HEK293 (cell line): ENCODE data around the gene SLC6A6.
A peak's percentile ranks its signal among the peaks of the same experiment; 100 is the strongest.

Source experiments
- CTCF ChIA-PET: fragments of 350-600 bp; formaldehyde crosslinking; extraction: SDS; loops from one replicate; lab custom pipeline; 2021; ENCODE audit warnings: antibody characterized with exemption; lab: Yijun Ruan, JAX
- POLR2A ChIA-PET: fragments of 300-600 bp; formaldehyde crosslinking; extraction: SDS; loops from one replicate; lab custom pipeline; 2020; ENCODE audit warnings: antibody characterized with exemption, inconsistent platforms; lab: Yijun Ruan, JAX
- H3K27ac ChIP-seq: fragments of 200-500 bp; sonication (Bioruptor generic); 2 replicates; pipeline ENCODE4 v1.5.1; 2014; ENCODE audit warnings: low read depth, low read length, control low read depth, inconsistent platforms; ENCODE audit errors: extremely low read depth
- H3K36me3 ChIP-seq, 2 experiments: fragments of 200-500 bp in 1 of 2; sonication (Bioruptor generic) in 1 of 2; 1 replicate in 1 of 2; 2 replicates in 1 of 2; pipeline ENCODE4 v1.5.1; 2014 to 2017; ENCODE audit warnings: inconsistent platforms in 2 of 2, low read length in 2 of 2; ENCODE audit not compliant: control insufficient read depth in 2 of 2, insufficient read depth in 1 of 2
- H3K4me1 ChIP-seq: fragments of 200-500 bp; sonication (Bioruptor generic); 2 replicates; pipeline ENCODE4 v1.5.1; 2014; ENCODE audit warnings: mild to moderate bottlenecking, low read length, inconsistent platforms; ENCODE audit not compliant: control insufficient read depth, insufficient read depth
- H3K4me3 ChIP-seq: 2 replicates; pipeline ENCODE4 v1.5.1; 2011; ENCODE audit warnings: low read depth, mild to moderate bottlenecking, control low read depth, low read length, moderate library complexity
- H3K9me3 ChIP-seq: fragments of 200-500 bp; sonication (Bioruptor generic); 2 replicates; pipeline ENCODE4 v1.5.1; 2014; ENCODE audit warnings: low read depth, low read length, inconsistent platforms; ENCODE audit not compliant: control insufficient read depth, insufficient read depth
- GLI4 ChIP-seq: fragments of 450-650 bp; formaldehyde crosslinking; IDR thresholded peaks from 2 replicates; pipeline ENCODE4 v1.5.1; 2016; ENCODE audit warnings: missing biosample characterization, missing genetic modification characterization
- GLIS1 ChIP-seq: fragments of 450-650 bp; formaldehyde crosslinking; IDR thresholded peaks from 2 replicates; pipeline ENCODE4 v1.5.1; 2016; ENCODE audit warnings: missing biosample characterization, missing genetic modification characterization
- GLIS2 ChIP-seq: fragments of 450-650 bp; formaldehyde crosslinking; IDR thresholded peaks from 2 replicates; pipeline ENCODE4 v1.5.1; 2016; ENCODE audit warnings: missing biosample characterization, missing genetic modification characterization
- KLF16 ChIP-seq: fragments of 450-650 bp; formaldehyde crosslinking; IDR thresholded peaks from 2 replicates; pipeline ENCODE4 v1.5.1; 2017; ENCODE audit warnings: missing biosample characterization, missing genetic modification characterization
- KLF9 ChIP-seq: fragments of 450-650 bp; formaldehyde crosslinking; IDR thresholded peaks from 2 replicates; pipeline ENCODE4 v1.5.1; 2016; ENCODE audit warnings: missing biosample characterization, missing genetic modification characterization, low read depth
- RBAK ChIP-seq: fragments of 450-650 bp; formaldehyde crosslinking; IDR thresholded peaks from 2 replicates; pipeline ENCODE4 v1.5.1; 2016; ENCODE audit warnings: missing biosample characterization, missing genetic modification characterization
- SCRT1 ChIP-seq: fragments of 450-650 bp; formaldehyde crosslinking; IDR thresholded peaks from 2 replicates; pipeline ENCODE4 v1.5.1; 2016; ENCODE audit warnings: missing biosample characterization, missing genetic modification characterization, borderline replicate concordance
- SCRT2 ChIP-seq: fragments of 450-650 bp; formaldehyde crosslinking; IDR thresholded peaks from 2 replicates; pipeline ENCODE4 v1.5.1; 2016; ENCODE audit warnings: missing biosample characterization, missing genetic modification characterization
- SP3 ChIP-seq: fragments of 450-650 bp; formaldehyde crosslinking; IDR thresholded peaks from 2 replicates; pipeline ENCODE4 v1.5.1; 2016; ENCODE audit warnings: missing biosample characterization, missing genetic modification characterization
- ZBTB17 ChIP-seq: fragments of 450-650 bp; formaldehyde crosslinking; IDR thresholded peaks from 2 replicates; pipeline ENCODE4 v1.5.1; 2016; ENCODE audit warnings: missing biosample characterization, missing genetic modification characterization
- ZBTB48 ChIP-seq: fragments of 450-650 bp; formaldehyde crosslinking; IDR thresholded peaks from 2 replicates; pipeline ENCODE4 v1.5.1; 2016; ENCODE audit warnings: missing biosample characterization, missing genetic modification characterization
- ZNF114 ChIP-seq: fragments of 450-650 bp; formaldehyde crosslinking; IDR thresholded peaks from 2 replicates; pipeline ENCODE4 v1.5.0; 2017; ENCODE audit warnings: missing biosample characterization, missing genetic modification characterization
- ZNF157 ChIP-seq: fragments of 450-650 bp; formaldehyde crosslinking; IDR thresholded peaks from 2 replicates; pipeline ENCODE4 v1.5.1; 2016; ENCODE audit warnings: missing biosample characterization, missing genetic modification characterization
- ZNF169 ChIP-seq: fragments of 450-650 bp; formaldehyde crosslinking; IDR thresholded peaks from 2 replicates; pipeline ENCODE4 v1.5.1; 2016; ENCODE audit warnings: missing biosample characterization, missing genetic modification characterization
- ZNF211 ChIP-seq: fragments of 450-650 bp; formaldehyde crosslinking; IDR thresholded peaks from 2 replicates; pipeline ENCODE4 v1.5.1; 2016; ENCODE audit warnings: low read depth, missing biosample characterization, missing genetic modification characterization
- ZNF350 ChIP-seq: fragments of 450-650 bp; formaldehyde crosslinking; IDR thresholded peaks from 2 replicates; pipeline ENCODE4 v1.5.0; 2017; ENCODE audit warnings: missing biosample characterization, mild to moderate bottlenecking, missing genetic modification characterization
- ZNF426 ChIP-seq: fragments of 450-650 bp; formaldehyde crosslinking; IDR thresholded peaks from 2 replicates; pipeline ENCODE4 v1.5.1; 2017; ENCODE audit warnings: missing biosample characterization, missing genetic modification characterization, mild to moderate bottlenecking, inconsistent platforms, moderate library complexity
- ZNF585B ChIP-seq: fragments of 450-650 bp; formaldehyde crosslinking; IDR thresholded peaks from 2 replicates; pipeline ENCODE4 v1.5.1; 2016; ENCODE audit warnings: missing biosample characterization, missing genetic modification characterization
- ZNF596 ChIP-seq: fragments of 450-650 bp; IDR thresholded peaks from 2 replicates; pipeline ENCODE4 v1.5.0; 2018; ENCODE audit warnings: missing biosample characterization, mild to moderate bottlenecking, missing genetic modification characterization, moderate library complexity
- ZNF654 ChIP-seq: fragments of 450-650 bp; formaldehyde crosslinking; IDR thresholded peaks from 2 replicates; pipeline ENCODE4 v1.5.1; 2016; ENCODE audit warnings: low read depth, missing biosample characterization, missing genetic modification characterization
- ZNF768 ChIP-seq: fragments of 450-650 bp; formaldehyde crosslinking; IDR thresholded peaks from 2 replicates; pipeline ENCODE4 v1.5.1; 2018; ENCODE audit warnings: missing biosample characterization, mild to moderate bottlenecking, missing genetic modification characterization
- ZNF792 ChIP-seq: fragments of 450-650 bp; formaldehyde crosslinking; IDR thresholded peaks from 2 replicates; pipeline ENCODE4 v1.5.1; 2016; ENCODE audit warnings: missing biosample characterization, missing genetic modification characterization
- ZSCAN23 ChIP-seq: fragments of 450-650 bp; formaldehyde crosslinking; IDR thresholded peaks from 2 replicates; pipeline ENCODE4 v1.5.1; 2016; ENCODE audit warnings: missing biosample characterization, missing genetic modification characterization
- ZXDB ChIP-seq: fragments of 450-650 bp; formaldehyde crosslinking; IDR thresholded peaks from 2 replicates; pipeline ENCODE4 v1.5.1; 2016; ENCODE audit warnings: missing biosample characterization, missing genetic modification characterization
- TF ChIP-seq, protein P1 (sequence below): fragments of 450-650 bp; formaldehyde crosslinking; IDR thresholded peaks from 2 replicates; pipeline ENCODE4 v1.5.1; 2016; ENCODE audit warnings: missing biosample characterization, missing genetic modification characterization
- TF ChIP-seq, protein P2 (sequence below): fragments of 450-650 bp; formaldehyde crosslinking; conservative IDR thresholded peaks from 2 replicates; pipeline ENCODE4 v1.5.1; 2016; ENCODE audit warnings: low read depth, missing biosample characterization, missing genetic modification characterization
- TF ChIP-seq, protein P3 (sequence below): fragments of 450-650 bp; formaldehyde crosslinking; IDR thresholded peaks from 2 replicates; pipeline ENCODE4 v1.5.1; 2016; ENCODE audit warnings: missing biosample characterization, missing genetic modification characterization
- TF ChIP-seq, protein P4 (sequence below): fragments of 450-650 bp; formaldehyde crosslinking; IDR thresholded peaks from 2 replicates; pipeline ENCODE4 v1.5.1; 2016; ENCODE audit warnings: missing biosample characterization, missing genetic modification characterization

SLC6A6 gene

DNA sequence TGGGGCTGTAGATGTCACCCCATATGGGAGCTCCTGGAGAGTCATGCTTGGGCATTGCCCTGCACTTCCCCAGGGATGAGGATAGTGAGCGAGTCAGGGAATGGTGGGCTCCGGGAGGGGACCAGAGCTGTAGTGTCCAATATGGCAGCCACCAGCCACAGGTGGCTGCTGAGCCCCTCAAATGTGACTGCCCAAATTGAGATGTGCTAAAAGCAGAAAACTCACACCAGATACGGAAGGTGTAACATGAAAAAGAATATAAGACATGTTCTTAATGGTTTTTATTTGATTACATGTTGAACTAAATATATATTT, 106.1 kb downstream of the SLC6A6 start:
- no peaks in the 10 kb centered on the region for H3K9me3 ChIP-seq
- CTCF ChIA-PET = interaction anchor here (0.6 to 2.7 kb wide), 27 partner anchors 9 to 612 kb away, joined by 3 to 34 read pairs (median 5); partner anchors contain the start of gene C3orf20
- H3K27ac ChIP-seq = no peak overlapping the region
- POLR2A ChIA-PET = no interaction called here
- H3K36me3 ChIP-seq = no peaks in the 10 kb centered on the region
- TF ChIP-seq, protein P1, sequence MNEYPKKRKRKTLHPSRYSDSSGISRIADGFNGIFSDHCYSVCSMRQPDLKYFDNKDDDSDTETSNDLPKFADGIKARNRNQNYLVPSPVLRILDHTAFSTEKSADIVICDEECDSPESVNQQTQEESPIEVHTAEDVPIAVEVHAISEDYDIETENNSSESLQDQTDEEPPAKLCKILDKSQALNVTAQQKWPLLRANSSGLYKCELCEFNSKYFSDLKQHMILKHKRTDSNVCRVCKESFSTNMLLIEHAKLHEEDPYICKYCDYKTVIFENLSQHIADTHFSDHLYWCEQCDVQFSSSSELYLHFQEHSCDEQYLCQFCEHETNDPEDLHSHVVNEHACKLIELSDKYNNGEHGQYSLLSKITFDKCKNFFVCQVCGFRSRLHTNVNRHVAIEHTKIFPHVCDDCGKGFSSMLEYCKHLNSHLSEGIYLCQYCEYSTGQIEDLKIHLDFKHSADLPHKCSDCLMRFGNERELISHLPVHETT (tag by site-specific recombination) = no peak
- TF ChIP-seq ZNF350 = no peak
- no peak for TF ChIP-seq ZNF169 (tag by site-specific recombination)
- no peak for TF ChIP-seq ZNF585B (tag by site-specific recombination)
- no peak for TF ChIP-seq ZNF211
- no peak for TF ChIP-seq GLI4 (tag by site-specific recombination)
- TF ChIP-seq ZNF768 (tag by site-specific recombination) = no peak
- TF ChIP-seq SCRT1 (tag by site-specific recombination) = peak; percentile 44; the same call in 1 of the 2 replicates
- TF ChIP-seq, protein P2, sequence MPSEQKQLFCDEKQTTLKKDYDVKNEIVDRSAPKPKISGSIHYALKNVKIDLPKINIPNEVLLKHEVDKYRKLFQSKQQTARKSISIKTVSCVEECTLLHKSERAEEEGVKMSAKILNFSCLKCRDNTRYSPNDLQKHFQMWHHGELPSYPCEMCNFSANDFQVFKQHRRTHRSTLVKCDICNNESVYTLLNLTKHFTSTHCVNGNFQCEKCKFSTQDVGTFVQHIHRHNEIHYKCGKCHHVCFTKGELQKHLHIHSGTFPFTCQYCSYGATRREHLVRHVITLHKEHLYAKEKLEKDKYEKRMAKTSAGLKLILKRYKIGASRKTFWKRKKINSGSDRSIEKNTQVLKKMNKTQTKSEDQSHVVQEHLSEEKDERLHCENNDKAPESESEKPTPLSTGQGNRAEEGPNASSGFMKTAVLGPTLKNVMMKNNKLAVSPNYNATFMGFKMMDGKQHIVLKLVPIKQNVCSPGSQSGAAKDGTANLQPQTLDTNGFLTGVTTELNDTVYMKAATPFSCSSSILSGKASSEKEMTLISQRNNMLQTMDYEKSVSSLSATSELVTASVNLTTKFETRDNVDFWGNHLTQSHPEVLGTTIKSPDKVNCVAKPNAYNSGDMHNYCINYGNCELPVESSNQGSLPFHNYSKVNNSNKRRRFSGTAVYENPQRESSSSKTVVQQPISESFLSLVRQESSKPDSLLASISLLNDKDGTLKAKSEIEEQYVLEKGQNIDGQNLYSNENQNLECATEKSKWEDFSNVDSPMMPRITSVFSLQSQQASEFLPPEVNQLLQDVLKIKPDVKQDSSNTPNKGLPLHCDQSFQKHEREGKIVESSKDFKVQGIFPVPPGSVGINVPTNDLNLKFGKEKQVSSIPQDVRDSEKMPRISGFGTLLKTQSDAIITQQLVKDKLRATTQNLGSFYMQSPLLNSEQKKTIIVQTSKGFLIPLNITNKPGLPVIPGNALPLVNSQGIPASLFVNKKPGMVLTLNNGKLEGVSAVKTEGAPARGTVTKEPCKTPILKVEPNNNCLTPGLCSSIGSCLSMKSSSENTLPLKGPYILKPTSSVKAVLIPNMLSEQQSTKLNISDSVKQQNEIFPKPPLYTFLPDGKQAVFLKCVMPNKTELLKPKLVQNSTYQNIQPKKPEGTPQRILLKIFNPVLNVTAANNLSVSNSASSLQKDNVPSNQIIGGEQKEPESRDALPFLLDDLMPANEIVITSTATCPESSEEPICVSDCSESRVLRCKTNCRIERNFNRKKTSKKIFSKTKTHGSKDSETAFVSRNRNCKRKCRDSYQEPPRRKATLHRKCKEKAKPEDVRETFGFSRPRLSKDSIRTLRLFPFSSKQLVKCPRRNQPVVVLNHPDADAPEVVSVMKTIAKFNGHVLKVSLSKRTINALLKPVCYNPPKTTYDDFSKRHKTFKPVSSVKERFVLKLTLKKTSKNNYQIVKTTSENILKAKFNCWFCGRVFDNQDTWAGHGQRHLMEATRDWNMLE (tag by site-specific recombination) = no peak
- no peak for TF ChIP-seq ZSCAN23
- TF ChIP-seq ZNF596 = no peak
- TF ChIP-seq SCRT2 (tag by site-specific recombination) = peak; percentile 89
- TF ChIP-seq ZNF114 (tag by site-specific recombination) = no peak
- TF ChIP-seq RBAK (tag by site-specific recombination) = no peak
- TF ChIP-seq ZBTB17 (tag by site-specific recombination) = no peak
- TF ChIP-seq ZNF157 (tag by site-specific recombination) = no peak
- no peak for TF ChIP-seq ZNF426
- H3K4me1 ChIP-seq = no peaks in the 10 kb centered on the region
- no peak overlapping the region for H3K4me3 ChIP-seq

DNA sequence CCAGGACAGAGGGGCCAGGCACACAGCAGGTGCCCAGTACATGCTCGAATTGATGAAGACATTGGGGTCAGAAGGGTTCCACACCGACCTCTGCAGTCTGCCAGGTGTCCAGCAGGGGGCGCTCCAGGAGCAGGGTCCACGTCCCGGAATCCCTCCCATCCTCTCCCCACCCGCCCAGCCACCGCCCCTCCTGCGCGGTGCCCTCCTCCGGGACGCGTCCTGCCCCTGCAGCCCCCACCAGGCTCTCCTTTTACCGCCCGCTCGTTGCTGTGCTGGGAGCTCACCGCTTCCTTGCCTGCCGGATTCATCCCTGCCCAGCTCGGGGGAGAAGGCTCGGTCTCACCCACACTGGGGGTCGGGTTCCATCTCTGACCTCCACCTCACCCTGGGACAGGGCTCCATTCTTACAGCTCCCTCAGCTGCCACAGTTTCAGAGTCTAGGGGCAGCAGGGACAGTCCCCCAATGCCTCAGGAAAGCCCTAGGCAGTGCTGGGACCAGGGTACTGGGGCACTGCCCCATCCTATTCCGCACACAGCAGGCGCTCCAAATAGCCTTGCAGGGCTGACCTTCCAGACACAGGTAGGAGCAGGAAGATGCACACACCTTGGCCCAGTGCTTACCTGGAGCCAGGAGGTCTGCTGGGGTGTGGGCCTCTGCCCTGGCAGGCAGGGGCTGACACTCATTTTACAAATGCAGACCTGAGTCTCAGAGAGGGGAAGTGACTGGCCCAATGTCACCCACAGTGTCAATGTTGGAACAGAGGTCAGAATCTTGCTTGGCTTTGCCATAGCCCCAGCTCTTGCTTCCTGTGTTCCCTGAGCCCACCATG, 106.8 kb downstream of the SLC6A6 start:
- Histone ChIP-seq H3K27ac (no peak overlapping the region), H3K9me3 (no peaks in the 10 kb centered on the region), H3K4me1 (no peaks in the 10 kb centered on the region), H3K4me3 (no peak overlapping the region), H3K36me3 (no peaks in the 10 kb centered on the region)
- ChIA-PET CTCF (interaction anchor here (0.6 to 2.7 kb wide), 32 partner anchors 8 to 925 kb away, joined by 3 to 34 read pairs (median 4); partner anchors contain the start of gene C3orf20), POLR2A (no interaction called here)
- peak; percentile 41; the same call in 1 of the 2 replicates for TF ChIP-seq KLF16
- TF ChIP-seq KLF9 (tag by site-specific recombination) = peak; percentile 46; the same call in 1 of the 2 replicates
- TF ChIP-seq ZXDB (tag by site-specific recombination) = 0 out of 2 replicates have a peak, but pooled peaks have one; percentile 22
- peak; percentile 89; the same call in 1 of the 2 replicates for TF ChIP-seq ZNF792 (tag by site-specific recombination)
- TF ChIP-seq ZNF654 = peak; percentile 69
- TF ChIP-seq ZBTB48 (tag by site-specific recombination) = 0 out of 2 replicates have a peak, but pooled peaks have one; percentile 18
- TF ChIP-seq SP3 (tag by site-specific recombination) = peak; percentile 62
- TF ChIP-seq, protein P3, sequence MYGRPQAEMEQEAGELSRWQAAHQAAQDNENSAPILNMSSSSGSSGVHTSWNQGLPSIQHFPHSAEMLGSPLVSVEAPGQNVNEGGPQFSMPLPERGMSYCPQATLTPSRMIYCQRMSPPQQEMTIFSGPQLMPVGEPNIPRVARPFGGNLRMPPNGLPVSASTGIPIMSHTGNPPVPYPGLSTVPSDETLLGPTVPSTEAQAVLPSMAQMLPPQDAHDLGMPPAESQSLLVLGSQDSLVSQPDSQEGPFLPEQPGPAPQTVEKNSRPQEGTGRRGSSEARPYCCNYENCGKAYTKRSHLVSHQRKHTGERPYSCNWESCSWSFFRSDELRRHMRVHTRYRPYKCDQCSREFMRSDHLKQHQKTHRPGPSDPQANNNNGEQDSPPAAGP = peak; percentile 74; the same call in 1 of the 2 replicates
- peak; percentile 73 for TF ChIP-seq GLIS2
- TF ChIP-seq, protein P4, sequence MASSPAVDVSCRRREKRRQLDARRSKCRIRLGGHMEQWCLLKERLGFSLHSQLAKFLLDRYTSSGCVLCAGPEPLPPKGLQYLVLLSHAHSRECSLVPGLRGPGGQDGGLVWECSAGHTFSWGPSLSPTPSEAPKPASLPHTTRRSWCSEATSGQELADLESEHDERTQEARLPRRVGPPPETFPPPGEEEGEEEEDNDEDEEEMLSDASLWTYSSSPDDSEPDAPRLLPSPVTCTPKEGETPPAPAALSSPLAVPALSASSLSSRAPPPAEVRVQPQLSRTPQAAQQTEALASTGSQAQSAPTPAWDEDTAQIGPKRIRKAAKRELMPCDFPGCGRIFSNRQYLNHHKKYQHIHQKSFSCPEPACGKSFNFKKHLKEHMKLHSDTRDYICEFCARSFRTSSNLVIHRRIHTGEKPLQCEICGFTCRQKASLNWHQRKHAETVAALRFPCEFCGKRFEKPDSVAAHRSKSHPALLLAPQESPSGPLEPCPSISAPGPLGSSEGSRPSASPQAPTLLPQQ (tag by site-specific recombination) = no peak
- TF ChIP-seq GLIS1 (tag by site-specific recombination) = peak; percentile 46; the same call in 1 of the 2 replicates
